K562 (cell line): Measurements from ENCODE around the gene MTMR3. TPM values are rescaled to one million over a fixed set of nuclear protein-coding genes. Genes with fewer than 3 reads are reported as not detected.
A peak's percentile ranks its signal among the peaks of the same experiment; 100 is the strongest.

Experiments used
- CCNT2 ChIP-seq: IDR thresholded peaks from 2 replicates; pipeline ENCODE4 v1.6.1; 2011; ENCODE audit warnings: borderline replicate concordance, low read depth, mild to moderate bottlenecking, moderate library complexity, mixed read lengths, low read length; ENCODE audit not compliant: insufficient read length; ENCODE audit errors: extremely low read depth
- CTBP1 ChIP-seq: fragments of 450-650 bp; IDR thresholded peaks from 2 replicates; pipeline ENCODE4 v1.6.1; 2016; ENCODE audit warnings: borderline replicate concordance
- FIP1L1 ChIP-seq: fragments of 200-400 bp; formaldehyde crosslinking; IDR thresholded peaks from 2 replicates; pipeline ENCODE4 v1.6.1; 2018; ENCODE audit warnings: mild to moderate bottlenecking, low read depth, low read length; ENCODE audit not compliant: poor library complexity, severe bottlenecking
- FOXP1 ChIP-seq: sonication (generic); formaldehyde crosslinking; IDR thresholded peaks from 2 replicates; pipeline ENCODE4 v1.8.0; 2022; ENCODE audit warnings: mild to moderate bottlenecking, missing genetic modification reagents
- KHSRP ChIP-seq: fragments of 450-650 bp; IDR thresholded peaks from 2 replicates; pipeline ENCODE4 v1.6.1; 2017
- LARP7 ChIP-seq: fragments of 450-650 bp; IDR thresholded peaks from 2 replicates; pipeline ENCODE4 v1.6.1; 2016
- MECOM ChIP-seq: fragments of 250-450 bp; sonication (Bioruptor Pico); IDR thresholded peaks from 2 replicates; pipeline ENCODE4 v1.8.0; 2022; ENCODE audit warnings: inconsistent platforms
- NFRKB ChIP-seq: fragments of 450-650 bp; IDR thresholded peaks from 2 replicates; pipeline ENCODE4 v1.6.1; 2016; ENCODE audit warnings: low read depth
- NRF1 ChIP-seq, 2 experiments: fragments of 450-650 bp; IDR thresholded peaks in 1 of 2; conservative IDR thresholded peaks in 1 of 2; 2 replicates each; pipeline ENCODE4 v1.6.1; 2014; ENCODE audit warnings: mild to moderate bottlenecking in 2 of 2
- PRPF4 ChIP-seq: fragments of 200-400 bp; formaldehyde crosslinking; IDR thresholded peaks from one replicate; pipeline ENCODE4 v1.6.1; 2017; ENCODE audit warnings: low read length, low read depth, mild to moderate bottlenecking; ENCODE audit not compliant: insufficient read depth, poor library complexity, severe bottlenecking
- RBFOX2 ChIP-seq: fragments of 200-400 bp; formaldehyde crosslinking; IDR thresholded peaks from 2 replicates; pipeline ENCODE4 v1.6.1; 2017; ENCODE audit warnings: low read depth, mild to moderate bottlenecking, low read length, moderate library complexity
- SAP30 ChIP-seq: fragments of 200-600 bp; sonication (generic); IDR thresholded peaks from 2 replicates; pipeline ENCODE4 v1.6.1; 2012; ENCODE audit warnings: borderline replicate concordance, low read depth, mild to moderate bottlenecking, moderate library complexity, low read length, control low read depth, inconsistent platforms; ENCODE audit not compliant: insufficient read depth, poor library complexity, severe bottlenecking
- SMAD1 ChIP-seq: fragments of 150-350 bp; IDR thresholded peaks from 2 replicates; pipeline ENCODE4 v1.6.1; 2014; ENCODE audit warnings: low read length, low read depth; ENCODE audit not compliant: partially characterized antibody
- SNIP1 ChIP-seq: fragments of 450-650 bp; IDR thresholded peaks from 2 replicates; pipeline ENCODE4 v1.7.1; 2017; ENCODE audit warnings: low read depth, mild to moderate bottlenecking
- TOE1 ChIP-seq, 2 experiments: fragments of 450-650 bp in 1 of 2; sonication (generic) in 1 of 2; formaldehyde crosslinking in 1 of 2; IDR thresholded peaks; 2 replicates each; pipeline versions ENCODE4 v1.7.1 to v1.8.0; 2016 to 2022; ENCODE audit warnings: borderline replicate concordance in 2 of 2, mild to moderate bottlenecking in 2 of 2, antibody characterized with exemption in 1 of 2, inconsistent platforms in 1 of 2, low read depth in 1 of 2, missing genetic modification reagents in 1 of 2, moderate library complexity in 1 of 2
- ZNF23 ChIP-seq: fragments of 250-450 bp; sonication (Bioruptor Pico); IDR thresholded peaks from 2 replicates; pipeline ENCODE4 v1.4.0; 2020; ENCODE audit warnings: mild to moderate bottlenecking
- ZNF77 ChIP-seq: fragments of 250-450 bp; sonication (Bioruptor Pico); IDR thresholded peaks from 2 replicates; pipeline ENCODE4 v1.5.0; 2020
- polyA plus RNA-seq, 8 experiments: library from polyadenylated mRNA; depleted of rRNA in 4 of 8; stranded (reverse) in 5 of 8; unstranded in 3 of 8; fragments of >200 nt; fragmentation: Nextera tagmentation in 2 of 8; fragmentation: Illumina TruSeq in 1 of 8; extraction: Ambion mirVana in 2 of 8; extraction: Trizol in 1 of 8; gene quantifications; 2 replicates each; pipeline versions ENCODE4 v1.2.1 to v1.2.3, GENCODE V29; 2011 to 2014; ENCODE audit warnings: inconsistent platforms in 1 of 8, missing spikeins in 1 of 8
- total RNA-seq, 7 experiments: library from RNA; depleted of rRNA in 6 of 7; stranded (reverse); fragments of >200 nt in 6 of 7; fragmentation: Illumina TruSeq in 2 of 7; extraction: Trizol in 2 of 7; gene quantifications; 2 replicates each; pipeline versions ENCODE4 v1.2.1 to v1.2.3, GENCODE V29; 2011 to 2021; ENCODE audit warnings: low replicate concordance in 1 of 7
- TF ChIP-seq, protein P1 (sequence below): IDR thresholded peaks from 3 replicates; pipeline ENCODE4 v1.6.1; 2011; ENCODE audit warnings: borderline replicate concordance, mild to moderate bottlenecking, moderate library complexity; ENCODE audit not compliant: insufficient read length; ENCODE audit errors: extremely low read depth
- TF ChIP-seq, protein P2 (sequence below): fragments of 450-650 bp; formaldehyde crosslinking; IDR thresholded peaks from 2 replicates; pipeline ENCODE4 v1.4.0; 2022; ENCODE audit warnings: mild to moderate bottlenecking, moderate library complexity
- TF ChIP-seq, protein P3 (sequence below): fragments of 450-650 bp; formaldehyde crosslinking; IDR thresholded peaks from 2 replicates; pipeline ENCODE4 v1.4.0; 2020; ENCODE audit warnings: mild to moderate bottlenecking
- TF ChIP-seq, protein P4 (sequence below): fragments of 450-650 bp; IDR thresholded peaks from 2 replicates; pipeline ENCODE4 v1.6.1; 2014; ENCODE audit warnings: low read depth, mild to moderate bottlenecking, moderate library complexity, borderline replicate concordance

The MTMR3 gene
- total and polyA plus RNA-seq, 9 of the 15 experiments (the other 6 are each of a cell fraction or from before 2014, with no cell fraction given): 1.6 to 13.7 (median 7.9) TPM

DNA sequence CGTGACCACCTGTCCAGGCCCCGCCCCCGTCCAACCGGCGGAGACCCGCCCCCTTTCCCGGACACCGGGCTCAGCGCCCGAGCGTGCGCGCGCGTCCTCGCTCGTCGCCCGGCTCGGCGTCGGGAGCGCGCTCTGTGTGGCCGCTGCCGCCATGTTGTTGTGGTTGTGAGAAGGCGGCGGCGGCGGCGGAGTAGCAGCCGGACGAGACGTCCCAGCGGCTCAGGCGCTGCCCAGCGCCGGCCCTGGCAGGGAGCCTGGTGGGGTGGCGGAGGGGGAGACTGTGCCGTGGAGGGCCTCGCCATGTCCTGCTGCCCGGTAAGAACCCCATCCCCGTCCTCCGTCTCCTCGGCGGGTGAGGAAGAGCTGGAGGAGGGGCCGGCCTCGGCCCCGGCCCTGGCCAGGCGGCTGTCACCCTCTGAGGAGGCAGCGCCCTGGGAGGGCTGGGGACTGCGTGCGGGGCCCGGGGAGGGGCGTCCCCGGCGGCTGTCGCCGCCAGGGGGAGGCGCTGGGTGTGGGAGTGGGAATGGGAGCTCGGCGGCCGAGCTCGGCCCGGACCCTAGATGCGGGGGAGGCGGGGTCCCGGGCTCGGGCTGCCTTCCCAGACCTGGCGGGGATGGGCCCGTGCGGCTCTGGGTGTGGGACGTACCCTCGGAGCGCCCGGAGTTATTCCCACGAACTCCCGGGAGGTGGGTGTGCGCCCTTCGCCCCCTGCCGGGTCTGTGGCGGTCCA lies at the start of gene MTMR3 (continued):
- TF ChIP-seq SAP30 (peak; percentile 35), MECOM (no peak), ZNF23 (CRISPR knock-in tag) (no peak), ZNF77 (no peak), NRF1 (conservative IDR thresholded peaks at IDR 0.05 in 1 of 2, IDR thresholded peaks at IDR 0.05 in 1 of 2) (peak; percentile 90 to 91), TOE1 (IDR thresholded peaks at IDR 0.05; ENCODE audit: borderline replicate concordance) (no peak), TOE1 (CRISPR knock-in tag; IDR thresholded peaks at IDR 0.05; ENCODE audit: borderline replicate concordance, low read depth) (no peak), KHSRP (no peak), FOXP1 (no peak), SMAD1 (no peak), RBFOX2 (peak; percentile 89), LARP7 (no peak), FIP1L1 (peak; percentile 75), NFRKB (peak; percentile 31; the same call in 1 of the 2 replicates), CTBP1 (peak; percentile 8; the same call in 1 of the 2 replicates), CCNT2 (peak; percentile 19), PRPF4 (no peak), SNIP1 (no peak)
- TF ChIP-seq, protein P1, sequence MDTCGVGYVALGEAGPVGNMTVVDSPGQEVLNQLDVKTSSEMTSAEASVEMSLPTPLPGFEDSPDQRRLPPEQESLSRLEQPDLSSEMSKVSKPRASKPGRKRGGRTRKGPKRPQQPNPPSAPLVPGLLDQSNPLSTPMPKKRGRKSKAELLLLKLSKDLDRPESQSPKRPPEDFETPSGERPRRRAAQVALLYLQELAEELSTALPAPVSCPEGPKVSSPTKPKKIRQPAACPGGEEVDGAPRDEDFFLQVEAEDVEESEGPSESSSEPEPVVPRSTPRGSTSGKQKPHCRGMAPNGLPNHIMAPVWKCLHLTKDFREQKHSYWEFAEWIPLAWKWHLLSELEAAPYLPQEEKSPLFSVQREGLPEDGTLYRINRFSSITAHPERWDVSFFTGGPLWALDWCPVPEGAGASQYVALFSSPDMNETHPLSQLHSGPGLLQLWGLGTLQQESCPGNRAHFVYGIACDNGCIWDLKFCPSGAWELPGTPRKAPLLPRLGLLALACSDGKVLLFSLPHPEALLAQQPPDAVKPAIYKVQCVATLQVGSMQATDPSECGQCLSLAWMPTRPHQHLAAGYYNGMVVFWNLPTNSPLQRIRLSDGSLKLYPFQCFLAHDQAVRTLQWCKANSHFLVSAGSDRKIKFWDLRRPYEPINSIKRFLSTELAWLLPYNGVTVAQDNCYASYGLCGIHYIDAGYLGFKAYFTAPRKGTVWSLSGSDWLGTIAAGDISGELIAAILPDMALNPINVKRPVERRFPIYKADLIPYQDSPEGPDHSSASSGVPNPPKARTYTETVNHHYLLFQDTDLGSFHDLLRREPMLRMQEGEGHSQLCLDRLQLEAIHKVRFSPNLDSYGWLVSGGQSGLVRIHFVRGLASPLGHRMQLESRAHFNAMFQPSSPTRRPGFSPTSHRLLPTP: no peak
- TF ChIP-seq, protein P2, sequence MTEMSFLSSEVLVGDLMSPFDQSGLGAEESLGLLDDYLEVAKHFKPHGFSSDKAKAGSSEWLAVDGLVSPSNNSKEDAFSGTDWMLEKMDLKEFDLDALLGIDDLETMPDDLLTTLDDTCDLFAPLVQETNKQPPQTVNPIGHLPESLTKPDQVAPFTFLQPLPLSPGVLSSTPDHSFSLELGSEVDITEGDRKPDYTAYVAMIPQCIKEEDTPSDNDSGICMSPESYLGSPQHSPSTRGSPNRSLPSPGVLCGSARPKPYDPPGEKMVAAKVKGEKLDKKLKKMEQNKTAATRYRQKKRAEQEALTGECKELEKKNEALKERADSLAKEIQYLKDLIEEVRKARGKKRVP (CRISPR knock-in tag): no peak
- TF ChIP-seq, protein P3, sequence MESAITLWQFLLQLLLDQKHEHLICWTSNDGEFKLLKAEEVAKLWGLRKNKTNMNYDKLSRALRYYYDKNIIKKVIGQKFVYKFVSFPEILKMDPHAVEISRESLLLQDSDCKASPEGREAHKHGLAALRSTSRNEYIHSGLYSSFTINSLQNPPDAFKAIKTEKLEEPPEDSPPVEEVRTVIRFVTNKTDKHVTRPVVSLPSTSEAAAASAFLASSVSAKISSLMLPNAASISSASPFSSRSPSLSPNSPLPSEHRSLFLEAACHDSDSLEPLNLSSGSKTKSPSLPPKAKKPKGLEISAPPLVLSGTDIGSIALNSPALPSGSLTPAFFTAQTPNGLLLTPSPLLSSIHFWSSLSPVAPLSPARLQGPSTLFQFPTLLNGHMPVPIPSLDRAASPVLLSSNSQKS (CRISPR knock-in tag): no peak
- TF ChIP-seq, protein P4, sequence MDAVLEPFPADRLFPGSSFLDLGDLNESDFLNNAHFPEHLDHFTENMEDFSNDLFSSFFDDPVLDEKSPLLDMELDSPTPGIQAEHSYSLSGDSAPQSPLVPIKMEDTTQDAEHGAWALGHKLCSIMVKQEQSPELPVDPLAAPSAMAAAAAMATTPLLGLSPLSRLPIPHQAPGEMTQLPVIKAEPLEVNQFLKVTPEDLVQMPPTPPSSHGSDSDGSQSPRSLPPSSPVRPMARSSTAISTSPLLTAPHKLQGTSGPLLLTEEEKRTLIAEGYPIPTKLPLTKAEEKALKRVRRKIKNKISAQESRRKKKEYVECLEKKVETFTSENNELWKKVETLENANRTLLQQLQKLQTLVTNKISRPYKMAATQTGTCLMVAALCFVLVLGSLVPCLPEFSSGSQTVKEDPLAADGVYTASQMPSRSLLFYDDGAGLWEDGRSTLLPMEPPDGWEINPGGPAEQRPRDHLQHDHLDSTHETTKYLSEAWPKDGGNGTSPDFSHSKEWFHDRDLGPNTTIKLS: 0 out of 2 replicates have a peak, but pooled peaks have one; percentile 42
